HG03139 (cell line): ENCODE data around the gene PCSK6.
"Not testable (repeated sequence)": the region's sequence is repeated elsewhere in the genome, so short reads cannot be mapped to it uniquely, and the experiment has no call there.

Experiments
- ATAC-seq: cut with Tn5 transposase; IDR thresholded peaks from one replicate; pipeline ENCODE4 v1.9.1; 2021; ENCODE audit not compliant: unreplicated experiment

PCSK6 gene

DNA sequence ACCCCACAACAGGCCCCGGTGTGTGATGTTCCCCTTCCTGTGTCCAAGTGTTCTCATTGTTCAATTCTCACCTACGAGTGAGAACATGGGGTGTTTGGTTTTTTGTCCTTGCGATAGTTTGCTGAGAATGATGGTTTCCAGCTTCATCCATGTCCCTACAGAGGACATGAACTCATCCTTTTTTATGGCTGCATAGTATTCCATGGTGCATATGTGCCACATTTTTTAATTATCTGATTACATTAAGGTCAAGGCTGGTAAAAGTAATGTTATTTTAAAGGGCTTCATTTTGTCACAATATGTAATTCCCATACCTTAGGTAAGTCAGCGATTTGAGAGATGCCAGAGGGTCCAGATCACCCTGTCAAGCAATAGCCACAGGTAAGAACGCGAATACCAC is 202.2 kb downstream of the PCSK6 start:
- ATAC-seq: not testable (repeated sequence)

DNA sequence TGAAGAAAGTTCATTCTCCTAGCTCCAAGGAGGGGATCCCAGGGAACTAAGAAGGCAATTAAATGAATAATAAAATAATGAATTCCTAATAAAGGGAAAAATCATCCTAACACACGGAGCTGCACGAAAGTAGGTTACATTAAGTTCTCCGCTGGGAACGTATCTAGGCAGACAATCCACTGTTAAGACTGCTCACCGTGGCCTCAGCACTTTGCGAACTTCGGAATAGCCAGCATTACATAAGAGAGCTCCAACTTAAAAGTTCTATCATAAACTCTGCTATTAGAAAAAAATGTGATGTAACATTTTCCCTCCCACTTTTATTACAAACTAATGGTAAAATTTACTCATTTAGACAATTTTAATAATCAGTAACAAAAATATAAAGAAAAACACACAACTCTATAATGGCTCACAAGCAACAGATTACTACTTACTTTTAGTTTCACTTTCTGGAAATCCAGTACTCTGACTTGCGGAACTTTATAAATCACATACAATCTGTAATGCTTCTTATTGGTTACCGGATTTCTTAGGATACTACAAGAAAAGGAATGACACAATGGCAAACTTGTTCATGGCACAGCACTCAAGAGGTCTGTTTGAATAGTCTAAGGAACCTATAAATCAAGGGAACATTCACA is 202.9 kb downstream of the PCSK6 start:
- ATAC-seq: no peak

GRCh38 chr15:101283931-101284330 is 205.6 kb downstream of the PCSK6 start:
- no peak for ATAC-seq

DNA sequence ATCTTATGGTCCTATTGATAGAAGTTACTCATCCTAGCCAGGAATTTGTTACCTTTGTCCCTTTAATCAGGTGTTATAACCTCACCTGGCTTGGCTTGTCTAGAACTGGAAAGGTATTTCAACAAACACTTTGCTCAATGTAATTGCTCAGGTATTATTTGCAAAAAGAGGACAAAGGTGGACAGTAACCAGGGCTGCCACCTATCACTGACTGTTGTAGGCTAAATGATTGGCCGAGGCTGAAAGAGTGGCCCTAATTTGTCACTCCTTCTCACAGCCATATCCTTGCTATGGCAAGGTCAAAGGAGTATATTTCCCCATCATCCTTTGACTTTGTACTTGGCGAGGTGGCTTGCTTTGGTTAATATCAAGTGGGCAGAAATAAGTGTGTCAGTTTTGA is 209.5 kb downstream of the PCSK6 start:
- ATAC-seq: no peak

DNA sequence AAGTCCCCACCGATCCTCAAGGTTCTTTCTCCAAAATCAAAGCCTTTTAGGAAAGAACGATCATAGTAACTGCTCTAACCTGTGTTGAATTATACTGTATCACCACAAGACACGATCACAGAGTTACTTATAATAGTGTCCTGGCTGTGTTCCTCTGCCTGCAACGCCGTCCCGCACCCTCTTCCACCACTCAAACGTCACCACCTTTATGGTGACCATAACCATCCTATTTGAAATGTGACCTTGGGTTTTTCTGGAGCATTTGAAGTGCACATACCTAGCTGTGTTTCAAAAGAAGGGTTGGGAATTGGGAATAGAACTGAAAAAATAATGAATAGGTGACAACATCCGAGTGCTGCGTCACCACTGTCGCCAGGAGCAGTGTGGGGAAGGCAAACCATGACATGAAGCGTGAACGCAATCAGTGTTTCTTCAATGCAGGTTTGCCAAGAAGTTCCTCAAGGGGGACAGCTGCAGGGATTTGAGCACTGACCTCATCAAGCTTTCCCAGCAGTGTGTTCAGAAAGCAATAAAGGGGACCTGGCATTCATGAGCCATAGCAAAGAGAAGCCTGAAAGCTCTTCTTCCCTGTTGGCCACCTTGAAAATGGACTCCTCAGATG is 211.5 kb downstream of the PCSK6 start:
- no peak for ATAC-seq

DNA sequence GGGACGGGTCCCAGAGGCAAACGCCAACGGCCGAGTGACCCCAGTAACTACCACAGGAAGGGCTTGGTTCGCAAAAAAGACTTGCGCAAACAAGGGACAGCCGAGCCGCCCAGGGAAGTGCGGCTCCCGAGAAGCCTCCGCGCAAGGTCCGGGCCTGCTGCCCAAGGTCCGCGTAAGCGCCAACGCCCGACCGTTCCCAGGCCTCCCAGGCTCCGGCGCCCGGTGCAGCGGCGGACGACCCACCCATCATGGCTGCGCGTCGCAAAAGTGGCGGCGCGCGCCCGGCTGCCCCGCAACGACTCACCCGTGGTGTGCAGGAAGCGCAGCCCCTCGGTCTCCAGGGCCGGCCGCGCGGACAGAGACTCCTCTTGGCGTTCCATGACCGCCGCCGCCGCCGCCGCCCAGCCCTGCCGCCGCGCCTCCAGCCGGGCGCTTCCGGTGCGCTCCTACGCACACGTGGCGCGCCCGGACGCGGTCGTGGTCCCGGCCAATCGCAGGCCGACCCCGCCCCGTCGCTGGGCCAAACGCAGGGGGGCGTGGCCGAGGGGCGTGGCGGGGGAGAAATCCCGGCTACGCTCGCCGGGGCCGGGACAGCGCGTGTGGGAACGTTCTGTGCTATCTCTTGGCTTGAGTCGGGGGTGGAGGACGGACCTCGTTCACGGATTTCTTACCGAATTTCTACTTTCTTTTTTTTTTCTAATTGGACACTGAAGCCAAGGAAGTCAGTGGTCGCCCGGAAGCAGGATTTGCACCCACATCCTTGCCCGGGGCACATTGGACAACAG is 212.3 kb downstream of the PCSK6 start, which contains the start of gene SELENOS:
Gene SELENOS (minus strand): TSS at position 448 of the 785 bp plus-strand sequence. CDS start 68 bp downstream, at position 380.
- ATAC-seq: peak; percentile 91

DNA sequence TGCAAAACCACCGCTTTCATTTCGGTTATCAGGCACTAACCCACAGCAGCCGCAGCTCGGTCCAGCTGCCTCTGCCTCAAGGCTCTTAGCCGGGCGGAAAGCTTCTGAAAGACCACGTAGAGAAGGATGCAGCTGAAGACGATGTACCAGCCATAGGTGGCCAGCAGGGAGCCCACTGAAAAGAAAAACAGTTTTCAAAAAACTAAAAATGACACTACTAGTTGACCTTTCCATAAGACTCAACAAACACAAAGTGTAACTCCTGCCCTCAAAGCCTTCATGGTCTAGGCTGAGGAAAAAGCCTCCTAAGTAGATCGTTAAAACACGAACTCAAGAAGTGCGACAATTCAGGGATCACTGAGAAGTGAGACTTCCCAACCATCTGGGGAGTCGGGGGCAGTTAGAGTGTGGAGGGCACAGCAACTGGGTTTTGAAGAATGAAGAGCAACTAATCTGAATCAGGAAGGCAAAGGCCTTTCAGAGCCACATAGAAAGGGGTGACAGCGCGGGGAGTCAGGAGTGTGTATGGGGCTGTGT is 212.9 kb downstream of the PCSK6 start:
- no peak for ATAC-seq

- ATAC-seq: no peak
Measured at GRCh38 chr15:101275018-101275417, 214.5 kb downstream of the PCSK6 start.

DNA sequence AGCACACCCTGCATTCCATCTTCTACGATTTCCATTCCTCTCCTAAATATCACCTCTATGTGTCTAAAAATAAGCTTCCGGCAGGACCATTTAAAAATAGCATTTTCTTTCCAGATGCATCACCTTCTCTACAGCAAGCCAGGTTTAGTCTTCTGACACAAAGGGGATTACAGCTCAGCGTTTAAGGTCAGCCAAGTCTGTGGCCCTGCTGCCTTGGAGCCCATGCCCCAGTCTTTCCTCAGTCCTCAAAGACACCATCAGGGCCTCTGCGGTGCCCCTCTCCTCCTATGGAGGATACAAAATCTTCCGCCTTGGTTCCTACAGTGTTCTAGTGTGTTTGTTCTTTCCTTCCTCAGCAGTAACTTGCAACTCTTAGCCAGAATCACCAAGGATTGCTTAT is 216.0 kb downstream of the PCSK6 start:
- ATAC-seq: no peak

GRCh38 chr15:101272584-101272983 is 216.9 kb downstream of the PCSK6 start:
- no peak for ATAC-seq

GRCh38 chr15:101269479-101270223 is 219.9 kb downstream of the PCSK6 start:
- ATAC-seq: no peak

GRCh38 chr15:101267320-101268104 is 222.0 kb downstream of the PCSK6 start:
- no peak for ATAC-seq

- ATAC-seq: no peak
Measured at GRCh38 chr15:101266787-101267186, 222.7 kb downstream of the PCSK6 start.

DNA sequence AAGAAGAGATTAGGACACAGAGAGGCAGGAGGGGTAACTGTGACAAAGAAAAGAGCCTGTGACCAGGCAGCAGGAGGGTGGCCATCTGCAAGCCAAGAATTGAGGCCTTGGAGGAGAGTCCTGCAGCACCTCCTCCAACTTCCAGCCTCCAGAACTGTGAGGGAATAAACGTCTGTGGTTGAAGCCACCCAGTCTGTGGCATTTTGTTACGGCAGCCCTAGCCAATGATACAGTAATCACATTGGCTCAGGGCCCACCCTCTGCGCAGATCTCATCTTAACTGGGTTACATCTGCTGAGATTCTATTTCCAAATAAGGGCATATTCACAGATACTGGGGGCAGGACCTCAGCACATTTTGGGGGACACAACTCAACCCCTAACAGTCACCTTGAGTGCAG is 223.5 kb downstream of the PCSK6 start:
- no peak for ATAC-seq

- no peak for ATAC-seq
Measured at GRCh38 chr15:101264911-101265641, 224.4 kb downstream of the PCSK6 start.

DNA sequence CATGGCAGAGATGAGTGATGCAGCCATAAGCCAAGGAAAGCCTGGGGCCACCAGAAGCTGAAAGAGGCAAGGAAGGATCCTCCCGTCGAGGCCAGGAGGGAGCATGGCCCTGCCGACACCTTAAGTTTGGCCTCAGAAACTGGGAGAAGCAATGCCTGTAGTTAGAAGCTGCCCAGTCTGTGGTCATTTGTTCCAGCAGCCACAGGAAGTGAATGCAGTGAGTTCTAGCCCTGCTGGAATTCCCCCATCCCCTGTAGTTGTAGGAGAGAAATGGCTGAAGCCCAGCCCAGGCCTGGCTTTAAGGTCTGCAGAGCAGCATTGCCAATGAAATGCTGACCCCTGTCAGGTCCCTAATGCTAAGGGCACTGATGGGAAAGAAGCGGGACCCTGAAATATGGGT is 225.5 kb downstream of the PCSK6 start:
- no peak for ATAC-seq

DNA sequence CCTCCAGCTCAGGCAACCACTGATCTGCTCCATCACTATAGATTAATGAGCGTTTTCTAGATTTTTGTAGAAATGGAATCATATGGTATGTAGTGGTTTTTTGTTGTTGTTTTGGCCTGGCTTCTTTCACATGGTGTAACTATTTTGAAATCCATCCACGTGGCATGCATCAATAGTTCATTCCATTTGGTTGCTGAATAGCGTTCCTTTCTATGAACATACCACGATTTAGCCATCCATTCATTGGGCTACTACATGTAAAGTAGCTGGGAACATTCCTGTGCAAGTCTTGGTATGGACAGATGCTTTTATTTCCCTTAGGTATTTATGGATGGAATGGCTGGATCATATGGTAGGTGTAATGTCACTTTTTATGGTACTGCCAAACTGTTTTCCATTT is 227.0 kb downstream of the PCSK6 start:
- ATAC-seq: no peak

- ATAC-seq: no peak
Measured at GRCh38 chr15:101258238-101259144, 231.0 kb downstream of the PCSK6 start.

DNA sequence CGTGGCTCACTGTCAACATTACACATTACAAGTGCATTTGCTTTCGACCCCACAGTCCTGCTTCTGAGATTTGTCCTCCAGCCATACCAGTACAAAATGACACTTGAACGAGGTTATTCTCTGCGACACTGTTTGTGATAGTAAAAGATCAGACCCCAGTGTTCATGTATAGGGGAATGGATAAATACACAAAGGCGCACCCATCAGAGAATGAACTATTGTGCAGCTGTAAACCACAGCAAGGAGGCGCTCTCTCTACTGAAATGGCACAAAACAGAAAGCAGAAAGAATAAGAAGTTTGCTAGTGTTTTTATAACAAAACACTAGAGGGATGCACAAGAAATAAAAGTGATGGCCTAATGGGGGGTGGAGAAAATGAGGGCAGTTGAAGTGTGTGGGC is 232.8 kb downstream of the PCSK6 start:
- ATAC-seq: no peak
